Neural cell (in vitro differentiated cells): ENCODE measurements around the gene SHISA9.

Experiments
- EP300 ChIP-seq: fragments of 450-650 bp; conservative IDR thresholded peaks from 2 replicates; pipeline ENCODE4 v1.6.1; 2014; ENCODE audit warnings: antibody characterized with exemption, mild to moderate bottlenecking, moderate library complexity; ENCODE audit not compliant: poor library complexity, severe bottlenecking
- EZH2 ChIP-seq: fragments of 200-600, 300-800 bp; shearing (Covaris generic), sonication (generic); IDR thresholded peaks from 2 replicates; pipeline ENCODE4 v1.6.1; 2014; ENCODE audit warnings: antibody characterized with exemption, low read length, borderline replicate concordance, mild to moderate bottlenecking; ENCODE audit not compliant: insufficient read depth, poor library complexity, severe bottlenecking
- POLR2AphosphoS5 ChIP-seq: IDR thresholded peaks from 2 replicates; pipeline ENCODE4 v1.6.1; 2012
- RAD21 ChIP-seq: fragments of 450-650 bp; conservative IDR thresholded peaks from 2 replicates; pipeline ENCODE4 v1.6.1; 2014; ENCODE audit warnings: antibody characterized with exemption, mild to moderate bottlenecking, moderate library complexity
- TAF1 ChIP-seq: IDR thresholded peaks from 2 replicates; pipeline ENCODE4 v1.6.1; 2012; ENCODE audit warnings: low read depth
- TF ChIP-seq, protein P1 (sequence below): fragments of 450-650 bp; IDR thresholded peaks from 2 replicates; pipeline ENCODE4 v1.5.1; 2014; ENCODE audit warnings: antibody characterized with exemption, mild to moderate bottlenecking, moderate library complexity; ENCODE audit not compliant: poor library complexity, severe bottlenecking
- TF ChIP-seq, protein P2 (sequence below): IDR thresholded peaks from 2 replicates; pipeline ENCODE4 v1.6.1; 2012; ENCODE audit warnings: borderline replicate concordance

DNA sequence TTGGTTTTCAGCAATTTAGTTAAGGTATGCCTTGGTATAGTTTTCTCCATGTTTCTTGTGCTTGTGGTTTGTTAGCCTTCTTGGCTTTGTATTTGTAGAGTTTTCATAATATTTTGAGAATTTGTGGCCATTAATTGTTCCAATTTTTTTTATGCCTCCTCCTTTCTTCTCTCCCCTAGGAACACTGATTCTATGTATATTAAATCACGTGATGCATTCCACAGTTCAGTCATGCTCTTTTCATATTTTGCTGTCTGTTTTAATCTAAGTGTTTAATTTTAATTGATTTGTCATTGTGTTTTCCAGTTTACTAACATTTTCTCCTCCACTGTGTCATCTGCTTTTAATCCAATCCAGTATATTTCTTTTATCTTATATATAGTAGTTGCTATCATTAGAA is 263.6 kb downstream of the SHISA9 start:
- TF ChIP-seq, protein P1, sequence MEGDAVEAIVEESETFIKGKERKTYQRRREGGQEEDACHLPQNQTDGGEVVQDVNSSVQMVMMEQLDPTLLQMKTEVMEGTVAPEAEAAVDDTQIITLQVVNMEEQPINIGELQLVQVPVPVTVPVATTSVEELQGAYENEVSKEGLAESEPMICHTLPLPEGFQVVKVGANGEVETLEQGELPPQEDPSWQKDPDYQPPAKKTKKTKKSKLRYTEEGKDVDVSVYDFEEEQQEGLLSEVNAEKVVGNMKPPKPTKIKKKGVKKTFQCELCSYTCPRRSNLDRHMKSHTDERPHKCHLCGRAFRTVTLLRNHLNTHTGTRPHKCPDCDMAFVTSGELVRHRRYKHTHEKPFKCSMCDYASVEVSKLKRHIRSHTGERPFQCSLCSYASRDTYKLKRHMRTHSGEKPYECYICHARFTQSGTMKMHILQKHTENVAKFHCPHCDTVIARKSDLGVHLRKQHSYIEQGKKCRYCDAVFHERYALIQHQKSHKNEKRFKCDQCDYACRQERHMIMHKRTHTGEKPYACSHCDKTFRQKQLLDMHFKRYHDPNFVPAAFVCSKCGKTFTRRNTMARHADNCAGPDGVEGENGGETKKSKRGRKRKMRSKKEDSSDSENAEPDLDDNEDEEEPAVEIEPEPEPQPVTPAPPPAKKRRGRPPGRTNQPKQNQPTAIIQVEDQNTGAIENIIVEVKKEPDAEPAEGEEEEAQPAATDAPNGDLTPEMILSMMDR, result no peak
- TF ChIP-seq POLR2AphosphoS5 (no peak), EP300 (no peak), TAF1 (no peak), EZH2 (no peak), RAD21 (no peak)
- TF ChIP-seq, protein P2, sequence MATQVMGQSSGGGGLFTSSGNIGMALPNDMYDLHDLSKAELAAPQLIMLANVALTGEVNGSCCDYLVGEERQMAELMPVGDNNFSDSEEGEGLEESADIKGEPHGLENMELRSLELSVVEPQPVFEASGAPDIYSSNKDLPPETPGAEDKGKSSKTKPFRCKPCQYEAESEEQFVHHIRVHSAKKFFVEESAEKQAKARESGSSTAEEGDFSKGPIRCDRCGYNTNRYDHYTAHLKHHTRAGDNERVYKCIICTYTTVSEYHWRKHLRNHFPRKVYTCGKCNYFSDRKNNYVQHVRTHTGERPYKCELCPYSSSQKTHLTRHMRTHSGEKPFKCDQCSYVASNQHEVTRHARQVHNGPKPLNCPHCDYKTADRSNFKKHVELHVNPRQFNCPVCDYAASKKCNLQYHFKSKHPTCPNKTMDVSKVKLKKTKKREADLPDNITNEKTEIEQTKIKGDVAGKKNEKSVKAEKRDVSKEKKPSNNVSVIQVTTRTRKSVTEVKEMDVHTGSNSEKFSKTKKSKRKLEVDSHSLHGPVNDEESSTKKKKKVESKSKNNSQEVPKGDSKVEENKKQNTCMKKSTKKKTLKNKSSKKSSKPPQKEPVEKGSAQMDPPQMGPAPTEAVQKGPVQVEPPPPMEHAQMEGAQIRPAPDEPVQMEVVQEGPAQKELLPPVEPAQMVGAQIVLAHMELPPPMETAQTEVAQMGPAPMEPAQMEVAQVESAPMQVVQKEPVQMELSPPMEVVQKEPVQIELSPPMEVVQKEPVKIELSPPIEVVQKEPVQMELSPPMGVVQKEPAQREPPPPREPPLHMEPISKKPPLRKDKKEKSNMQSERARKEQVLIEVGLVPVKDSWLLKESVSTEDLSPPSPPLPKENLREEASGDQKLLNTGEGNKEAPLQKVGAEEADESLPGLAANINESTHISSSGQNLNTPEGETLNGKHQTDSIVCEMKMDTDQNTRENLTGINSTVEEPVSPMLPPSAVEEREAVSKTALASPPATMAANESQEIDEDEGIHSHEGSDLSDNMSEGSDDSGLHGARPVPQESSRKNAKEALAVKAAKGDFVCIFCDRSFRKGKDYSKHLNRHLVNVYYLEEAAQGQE, result no peak
